GM19372 (cell line): ENCODE results near the gene SNRPN.
"Not testable (repeated sequence)": the region's sequence is repeated elsewhere in the genome, so short reads cannot be mapped to it uniquely, and the experiment has no call there.

ENCODE experiments used
- ATAC-seq: cut with Tn5 transposase; IDR thresholded peaks from one replicate; pipeline ENCODE4 v1.9.1; 2021; ENCODE audit warnings: mild to moderate bottlenecking, low read depth, moderate library complexity; ENCODE audit not compliant: unreplicated experiment

SNRPN gene

DNA sequence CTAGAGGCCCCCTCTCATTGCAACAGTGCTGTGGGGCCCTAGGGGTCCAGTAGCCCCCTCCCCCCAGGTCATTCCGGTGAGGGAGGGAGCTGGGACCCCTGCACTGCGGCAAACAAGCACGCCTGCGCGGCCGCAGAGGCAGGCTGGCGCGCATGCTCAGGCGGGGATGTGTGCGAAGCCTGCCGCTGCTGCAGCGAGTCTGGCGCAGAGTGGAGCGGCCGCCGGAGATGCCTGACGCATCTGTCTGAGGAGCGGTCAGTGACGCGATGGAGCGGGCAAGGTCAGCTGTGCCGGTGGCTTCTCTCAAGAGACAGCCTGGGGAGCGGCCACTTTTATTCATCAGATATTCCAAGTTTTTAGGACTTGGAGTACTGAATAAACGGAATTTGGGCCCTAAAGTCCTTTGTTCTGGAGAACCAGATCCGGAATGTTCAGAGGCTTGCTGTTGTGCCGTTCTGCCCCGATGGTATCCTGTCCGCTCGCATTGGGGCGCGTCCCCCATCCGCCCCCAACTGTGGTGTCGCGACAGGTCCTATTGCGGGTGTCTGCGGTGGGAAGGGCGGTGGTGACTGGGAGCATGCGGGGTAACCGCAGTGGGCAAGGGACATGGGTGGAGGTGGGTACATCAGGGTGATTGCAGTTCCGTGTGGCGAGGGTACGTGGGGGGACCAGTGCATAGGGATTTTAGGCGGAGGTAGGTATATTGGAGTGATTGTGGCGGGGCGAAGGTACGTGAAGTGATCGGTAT is at the start of gene SNRPN, which contains the start of gene SNURF:
TSS of gene SNRPN (plus strand) at position 205 of the 748 bp plus-strand sequence. CDS start 19,467 bp downstream, outside the sequence.
TSS of gene SNURF (plus strand) at position 205 of the 748 bp plus-strand sequence. CDS start at position 267, 62 bp downstream.
- ATAC-seq: peak; percentile 53

DNA sequence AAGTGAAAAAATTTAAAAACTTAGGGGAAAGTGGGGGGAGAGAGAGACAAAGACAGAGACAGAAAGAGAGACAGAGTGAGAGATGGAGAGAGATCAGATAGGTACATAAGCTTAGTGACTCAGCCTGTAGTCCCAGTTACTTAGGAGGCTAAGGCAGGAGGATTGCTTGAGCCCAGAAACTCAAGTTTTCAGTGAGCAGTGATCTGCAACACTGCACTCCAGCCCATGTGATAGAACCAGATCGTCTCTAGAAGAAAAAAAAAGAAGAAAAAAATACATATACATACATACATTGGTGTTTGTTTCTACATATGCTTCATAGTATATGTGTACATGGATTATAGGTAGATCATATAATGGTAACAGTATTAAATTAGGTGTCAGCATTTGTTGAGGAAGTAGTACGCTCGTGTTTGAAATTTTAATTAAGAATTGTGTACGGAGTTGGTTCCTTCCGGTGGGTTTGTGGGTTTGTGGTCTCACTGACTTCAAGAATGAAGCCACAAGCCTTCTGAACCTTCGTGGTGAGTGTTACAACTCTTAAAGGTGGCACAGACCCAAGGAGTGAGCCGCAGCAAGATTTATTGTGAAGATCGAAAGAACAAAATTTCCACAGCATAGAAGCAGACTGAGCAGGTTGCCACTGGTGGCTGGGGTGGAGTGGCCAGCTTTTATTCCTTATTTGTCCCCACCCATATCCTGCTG is 38.3 kb upstream of the SNRPN start:
- no peak for ATAC-seq

DNA sequence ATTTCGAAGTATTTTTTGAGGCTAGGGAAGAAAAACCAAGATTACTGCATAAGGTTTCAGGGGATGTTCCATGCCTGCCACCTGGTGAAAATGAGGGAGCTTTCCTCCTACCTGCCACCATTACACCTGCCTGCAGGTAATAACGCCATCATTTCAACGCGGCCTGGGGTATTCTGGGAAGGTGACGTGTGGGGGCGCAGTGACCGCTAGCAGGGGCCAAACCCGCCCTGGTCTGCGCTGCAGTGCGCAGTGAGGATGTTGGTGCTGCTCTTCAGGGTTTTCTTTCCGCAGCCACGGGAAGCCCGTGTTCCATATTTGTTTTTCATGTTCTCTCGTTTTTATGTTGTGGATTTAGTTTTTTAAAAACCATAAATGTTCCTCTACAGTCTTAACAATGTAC is 37.4 kb upstream of the SNRPN start:
- no peak for ATAC-seq

DNA sequence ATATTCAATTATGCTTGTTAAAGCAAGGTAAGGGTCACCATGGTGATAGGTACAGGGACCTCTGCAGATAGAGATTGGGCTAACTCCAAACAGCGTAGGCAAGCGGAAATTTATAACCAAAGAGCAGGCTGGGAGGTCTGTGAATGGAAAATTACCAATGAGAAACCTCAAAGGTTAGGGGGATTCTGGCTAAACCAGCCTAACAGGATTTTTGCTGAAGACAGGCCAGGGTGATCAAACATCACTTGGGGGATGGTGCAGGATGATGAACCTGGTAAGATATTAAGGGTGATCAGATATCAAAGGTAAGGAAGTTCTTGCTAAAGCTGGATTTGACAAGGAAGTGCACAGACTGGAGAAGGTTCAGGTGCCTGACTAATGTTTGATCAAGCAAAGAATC is 35.3 kb upstream of the SNRPN start:
- no peak for ATAC-seq

DNA sequence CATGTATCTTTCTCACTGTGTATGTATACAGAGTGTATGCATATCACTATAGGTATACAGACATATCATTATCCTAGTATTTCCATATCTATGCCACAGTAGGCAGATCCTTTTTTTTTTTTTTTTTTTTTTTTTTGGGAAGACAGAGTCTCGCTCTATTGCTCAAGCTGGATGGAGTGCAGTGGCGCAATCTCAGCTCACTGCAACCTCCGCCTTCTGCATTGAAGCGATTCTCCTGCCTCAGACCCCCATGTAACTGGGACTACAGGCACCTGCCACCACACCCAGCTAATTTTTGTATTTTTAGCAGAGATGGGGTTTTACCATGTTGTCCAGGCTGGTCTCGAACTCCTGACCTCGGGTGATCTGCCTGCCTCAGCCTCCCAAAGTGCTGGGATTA is 32.0 kb upstream of the SNRPN start:
- ATAC-seq: not testable (repeated sequence)

DNA sequence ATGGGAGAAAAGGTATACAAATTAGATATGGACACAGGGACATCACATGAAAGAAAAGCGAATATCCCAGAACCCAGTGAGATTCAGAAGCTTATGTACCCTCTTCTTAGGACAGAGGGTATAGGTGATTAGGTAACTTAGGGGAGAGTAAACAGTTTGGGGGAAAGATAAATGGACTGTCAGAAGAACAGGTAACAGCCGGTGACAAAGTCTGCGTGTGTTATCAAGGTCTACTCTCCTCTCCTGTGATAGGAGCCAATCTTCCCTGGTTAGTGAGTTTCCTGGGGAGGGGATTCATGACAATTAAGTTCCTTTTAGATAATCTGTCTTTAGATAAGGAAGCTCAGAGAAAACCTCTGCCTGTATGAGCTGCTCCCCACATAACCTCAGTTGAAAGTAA is 30.6 kb upstream of the SNRPN start:
- no peak for ATAC-seq

DNA sequence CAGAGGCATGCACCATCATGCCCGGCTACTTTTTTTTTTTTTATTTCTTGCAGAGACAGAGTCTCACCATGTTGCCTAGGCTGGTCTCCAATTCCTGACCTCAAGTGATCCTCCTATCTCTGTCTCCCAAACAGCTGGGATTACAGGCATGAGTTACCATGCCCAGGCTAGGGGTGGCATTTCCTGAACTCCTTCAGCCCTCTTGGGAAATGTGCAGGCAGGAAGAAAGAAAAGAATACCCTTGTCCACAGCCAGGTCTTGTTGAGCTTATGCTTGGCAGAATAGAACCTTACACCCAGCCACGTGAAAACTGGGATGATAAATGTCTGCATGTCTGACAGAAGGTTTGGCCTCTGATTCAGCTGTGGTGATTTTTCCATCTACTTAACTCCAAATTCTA is 30.2 kb upstream of the SNRPN start:
- ATAC-seq: no peak

DNA sequence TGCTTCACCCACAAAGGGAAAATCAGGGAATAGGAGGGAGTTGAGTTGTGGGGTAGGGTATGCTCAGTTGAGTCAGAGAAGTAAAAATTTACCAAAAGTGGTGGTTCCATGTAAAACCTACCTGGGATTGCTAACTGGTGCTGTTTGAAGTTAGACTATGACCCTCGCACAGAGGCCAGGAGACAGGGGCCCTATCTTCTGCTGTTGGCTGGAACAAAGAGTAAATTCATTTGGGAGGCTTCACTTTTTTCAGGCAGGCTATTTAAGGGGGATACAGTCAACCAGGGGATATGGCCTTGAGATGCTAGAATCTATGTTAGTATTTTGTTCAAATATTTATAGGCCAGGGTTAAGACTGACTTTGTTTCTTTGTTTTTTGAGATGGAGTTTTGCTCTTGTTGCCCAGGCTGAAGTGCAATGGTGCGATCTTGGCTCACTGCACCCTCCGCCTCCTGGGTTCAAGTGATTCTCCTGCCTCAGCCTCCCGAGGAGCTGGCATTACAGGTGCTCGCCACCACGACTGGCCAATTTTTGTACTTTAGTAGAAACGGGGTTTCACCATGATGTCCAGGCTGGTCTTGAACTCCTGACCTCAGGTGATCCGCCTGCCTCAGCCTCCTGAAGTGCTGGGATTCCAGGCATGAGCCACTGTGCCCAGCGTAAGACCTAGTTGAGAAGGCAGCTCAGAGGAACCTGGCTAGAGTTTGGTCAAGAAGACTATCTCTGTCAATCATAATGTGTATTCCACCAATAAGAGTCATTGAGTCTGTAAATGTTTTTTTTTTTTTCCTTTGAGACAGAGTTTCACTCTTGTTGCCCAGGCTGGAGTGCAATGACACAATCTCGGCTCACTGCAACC is 22.7 kb upstream of the SNRPN start:
- ATAC-seq: not testable (repeated sequence)

DNA sequence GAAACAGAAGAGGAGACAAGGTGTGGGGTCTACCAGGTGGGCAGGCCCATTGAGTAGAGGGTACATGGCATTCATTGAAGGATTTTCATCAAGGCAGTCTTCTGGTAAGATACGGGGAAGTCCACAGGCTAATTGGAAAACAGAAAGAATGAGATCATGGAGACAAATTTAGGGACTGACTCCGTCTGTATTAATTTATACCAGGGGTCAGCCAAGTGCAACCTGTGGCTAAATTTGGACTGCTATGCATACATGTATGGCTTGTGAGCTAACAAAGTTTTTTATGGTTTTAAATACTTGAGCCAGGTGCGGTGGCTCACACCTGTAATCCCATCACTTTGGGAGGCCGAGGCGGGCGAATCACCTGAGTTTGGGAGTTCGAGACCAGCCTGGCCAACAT is 21.1 kb upstream of the SNRPN start:
- ATAC-seq: no peak

DNA sequence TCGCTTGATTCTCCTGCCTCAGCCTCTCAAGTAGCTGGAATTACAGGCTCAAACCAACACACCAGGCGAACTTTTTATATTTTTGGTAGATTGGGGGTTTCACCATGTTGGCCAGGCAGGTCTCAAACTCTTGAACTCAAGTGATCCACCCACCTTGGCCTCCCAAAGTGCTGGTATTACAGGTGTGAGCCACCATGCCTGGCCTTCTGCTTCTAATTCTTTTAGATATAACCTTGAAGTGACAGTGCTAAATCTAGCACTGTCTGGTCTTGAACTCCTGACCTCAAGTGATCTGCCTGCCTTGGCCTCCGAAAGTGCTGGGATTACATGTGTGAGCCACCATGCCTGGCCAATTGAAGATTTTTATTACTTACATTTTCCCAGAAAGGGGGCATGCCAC is 16.6 kb upstream of the SNRPN start:
- ATAC-seq: not testable (repeated sequence)

DNA sequence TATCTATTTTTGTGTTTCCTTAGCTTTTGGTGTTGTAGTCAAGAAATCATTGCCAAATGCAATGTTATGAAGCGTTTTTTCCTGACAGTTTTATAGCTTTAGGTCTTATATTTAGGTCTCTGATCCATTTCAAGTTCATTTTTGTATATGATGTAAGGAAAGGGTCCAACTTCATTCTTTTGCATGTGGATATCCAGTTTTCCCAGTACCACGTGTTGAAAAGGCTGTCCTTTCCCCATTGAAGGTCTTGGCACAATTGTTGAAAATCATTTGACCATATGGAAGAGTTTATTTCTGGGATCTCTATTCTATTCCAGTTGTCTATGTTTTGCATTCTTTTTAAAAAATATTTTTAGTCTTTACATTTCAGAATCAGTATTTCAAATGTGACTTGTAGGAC is 14.6 kb upstream of the SNRPN start:
- ATAC-seq: no peak

DNA sequence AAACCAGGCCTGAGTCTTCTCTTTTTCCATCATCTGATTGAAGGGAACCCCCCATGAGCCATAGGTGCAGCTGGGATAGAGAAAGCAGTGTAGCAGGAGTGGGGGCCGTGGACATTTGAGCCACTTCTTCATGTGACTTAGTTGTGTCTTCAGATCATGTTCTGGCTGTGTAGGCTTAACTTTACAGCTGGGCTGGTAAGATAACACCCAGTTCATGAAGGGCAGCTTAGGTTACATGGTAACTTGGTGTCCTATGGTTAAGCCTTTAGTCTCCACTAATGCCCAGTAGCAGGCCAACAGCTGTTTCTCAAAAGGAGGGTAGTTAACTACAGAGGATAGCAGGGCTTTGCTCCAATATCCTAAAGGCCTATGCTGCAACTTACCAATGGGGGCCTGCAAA is 11.4 kb upstream of the SNRPN start:
- no peak for ATAC-seq

DNA sequence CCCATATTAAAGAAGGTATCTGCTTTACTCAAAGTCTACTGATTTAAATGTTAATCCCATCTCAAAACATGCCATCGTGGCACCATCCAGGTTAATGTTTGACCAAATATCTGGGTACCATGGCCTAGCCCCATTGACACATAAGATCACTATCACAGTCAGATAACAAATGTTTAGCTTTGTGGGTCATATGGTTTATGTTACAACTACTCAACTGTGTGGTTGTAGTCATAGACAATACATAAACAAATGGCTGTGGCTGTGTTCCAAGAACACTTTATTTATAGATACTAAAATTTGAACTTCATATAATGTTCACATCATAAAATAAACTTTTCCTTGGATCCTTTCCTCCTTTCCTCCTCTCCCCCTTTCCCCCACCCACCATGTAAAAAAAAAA is 9.8 kb upstream of the SNRPN start:
- no peak for ATAC-seq

DNA sequence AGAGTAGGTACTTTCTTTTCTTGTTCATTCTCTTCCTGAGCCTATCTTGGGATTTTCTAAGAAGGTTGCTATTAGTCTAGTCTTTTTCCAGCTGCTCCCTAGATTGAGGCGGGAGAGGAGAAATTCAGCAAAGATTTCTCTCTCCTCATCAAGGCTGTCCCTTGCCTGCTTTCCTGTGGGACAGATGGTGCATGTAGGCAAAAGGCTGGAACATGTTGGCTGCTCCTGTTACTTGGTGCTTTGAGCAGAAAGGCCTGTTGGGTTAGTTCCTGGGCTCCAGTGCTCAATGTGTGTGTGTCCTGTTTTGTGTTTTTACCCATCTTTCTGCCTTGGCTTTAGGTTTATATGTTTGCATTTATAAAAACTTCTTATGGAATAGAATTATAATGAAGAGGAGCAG is 9.1 kb upstream of the SNRPN start:
- no peak for ATAC-seq

DNA sequence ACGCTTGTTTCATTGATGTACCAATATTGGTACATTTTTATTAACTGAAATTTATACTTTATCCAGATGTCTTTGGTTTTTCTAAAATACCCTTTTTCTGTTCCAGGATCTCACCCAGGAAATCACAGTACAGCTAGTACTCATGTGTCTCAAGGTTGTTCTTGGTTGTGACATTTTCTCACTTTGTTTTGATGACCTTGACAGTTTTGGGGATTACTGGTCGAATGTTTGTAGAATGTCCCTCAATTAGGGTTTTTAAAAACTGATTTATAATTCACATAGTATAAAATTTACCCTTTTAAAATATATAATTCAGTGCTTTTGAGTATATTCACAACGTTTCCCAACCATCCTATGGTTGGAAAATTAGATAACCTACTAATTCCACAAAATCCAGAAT is 6.3 kb upstream of the SNRPN start:
- ATAC-seq: no peak

DNA sequence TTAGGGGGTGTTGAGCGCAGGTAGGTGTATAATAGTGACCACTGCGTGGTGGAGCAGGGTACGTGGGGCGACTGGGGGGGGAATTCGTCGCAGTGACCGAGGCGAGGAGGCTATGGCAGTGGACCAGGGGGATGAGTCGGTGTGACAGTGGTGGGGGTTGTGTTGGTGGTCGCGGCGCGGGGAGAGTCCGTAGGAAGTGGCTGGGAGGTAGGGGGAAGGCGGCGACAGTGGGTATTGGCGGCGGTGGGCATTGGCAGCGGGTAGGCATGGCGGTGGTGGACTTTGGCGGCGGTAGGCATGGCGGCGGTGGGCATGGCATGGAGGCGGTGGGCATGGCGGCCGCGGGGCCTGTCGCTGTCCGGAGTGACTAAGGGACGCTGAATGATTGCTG is 739 bp downstream of the SNRPN start:
- no peak for ATAC-seq

DNA sequence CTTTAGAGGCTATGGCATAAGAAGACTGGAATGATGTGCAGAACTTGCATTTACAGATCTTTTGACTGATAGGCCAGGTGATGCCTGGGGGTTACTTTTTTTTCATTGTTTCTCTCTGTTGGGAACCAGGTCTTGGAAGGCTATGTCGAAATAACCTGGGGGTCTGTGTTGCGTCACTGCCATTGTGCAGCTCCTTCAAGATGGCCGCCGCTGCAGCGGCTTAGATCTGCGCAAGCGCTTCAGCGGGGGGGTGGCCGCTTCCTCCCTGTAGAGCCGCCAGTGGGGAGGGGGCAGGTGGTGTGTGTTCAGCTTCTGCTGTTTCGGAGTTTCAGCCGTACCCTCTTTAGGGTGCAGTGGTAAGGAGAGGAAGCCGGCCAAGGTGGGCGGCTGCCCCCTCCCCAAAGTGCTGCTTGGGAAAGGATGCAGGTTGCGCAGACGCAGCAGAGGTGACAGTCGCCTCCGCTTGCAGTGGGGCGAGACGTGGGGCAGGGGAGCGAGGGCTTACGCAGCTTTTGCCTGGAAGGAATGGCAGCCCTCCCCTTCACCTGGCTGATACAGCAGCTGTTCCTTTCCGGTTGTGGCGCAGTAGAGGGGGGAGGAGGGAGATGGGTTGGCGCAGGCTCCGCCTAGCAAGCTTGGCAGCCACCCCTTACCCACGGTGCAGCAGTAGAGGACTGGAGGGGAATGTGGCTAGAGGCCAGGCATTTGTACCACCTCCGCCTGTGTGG is 1.5 kb downstream of the SNRPN start:
- ATAC-seq: peak; percentile 71

DNA sequence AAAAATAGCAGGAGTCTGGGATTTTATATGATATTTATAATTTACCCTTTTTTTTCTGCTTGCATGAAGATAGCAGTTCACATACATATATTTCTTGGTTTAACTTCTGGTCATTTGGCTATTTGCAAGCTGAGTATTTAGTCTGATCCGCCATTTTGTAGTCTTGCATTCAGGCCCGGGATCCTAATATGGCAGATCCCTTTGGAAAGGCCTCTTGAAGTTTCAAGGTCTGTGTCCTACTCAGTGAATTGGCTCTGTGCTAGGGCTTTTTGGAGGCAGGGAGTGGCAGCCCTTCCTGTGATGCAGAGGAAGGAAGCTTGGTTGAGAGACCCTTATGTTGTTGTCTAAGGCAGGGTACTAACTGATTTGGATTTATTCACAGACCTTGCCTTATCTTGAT is 2.9 kb downstream of the SNRPN start:
- ATAC-seq: no peak

DNA sequence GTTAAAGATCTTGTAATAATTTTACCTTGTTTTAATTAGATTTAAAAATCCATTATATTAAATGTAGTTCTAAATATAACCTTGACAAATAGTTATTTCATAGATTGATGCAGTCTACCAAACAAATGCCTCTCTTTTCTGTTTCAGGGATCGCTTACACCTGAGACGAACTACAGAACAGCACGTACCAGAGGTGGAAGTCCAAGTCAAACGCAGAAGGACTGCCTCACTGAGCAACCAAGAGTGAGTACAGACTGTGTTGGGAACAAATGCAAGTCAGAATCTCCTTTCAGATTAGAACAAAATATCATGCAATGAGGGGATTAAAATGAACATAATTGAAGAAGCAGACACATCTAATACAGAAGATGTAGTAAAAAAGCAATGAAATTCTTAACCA is 7.2 kb downstream of the SNRPN start:
- ATAC-seq: no peak

DNA sequence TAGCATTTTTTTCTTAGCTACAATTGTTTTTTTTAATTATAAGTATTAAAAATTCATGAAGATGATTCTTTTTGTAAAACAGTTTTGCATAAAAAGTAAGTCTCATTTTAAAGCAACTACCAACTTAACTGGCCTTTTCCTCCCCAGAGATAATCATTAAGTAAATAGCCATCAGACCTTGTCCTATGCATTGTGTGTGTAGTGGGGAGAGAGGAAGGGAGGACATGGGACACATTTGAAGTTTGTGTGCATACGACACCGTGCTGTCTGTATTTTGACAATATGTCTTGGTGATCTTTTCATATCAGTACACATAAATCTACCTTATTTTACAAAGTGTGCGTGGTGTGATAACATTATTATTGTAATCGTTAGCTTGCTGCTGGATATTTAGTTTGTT is 8.1 kb downstream of the SNRPN start:
- no peak for ATAC-seq
